Activated CD8-positive, alpha-beta memory T cell treated with anti-CD3 and anti-CD28 coated beads, Interleukin-2, amount 10 ng/mL, durations not matched to agents 7 days and 5 days (primary cell): ENCODE measurements around the gene LUC7L3. TPM values are rescaled to one million over a fixed set of nuclear protein-coding genes. Genes with fewer than 3 reads are reported as not detected.

Source experiments
- ATAC-seq: fragments of 150-1000 bp; cut with Tn5 transposase; one replicate; pipeline ENCODE4 v1.10.0; 2021; ENCODE audit warnings: moderate library complexity
- CTCF ChIA-PET: fragments of 350-600 bp; sonication (Branson Sonifier 250); formaldehyde crosslinking; loops from one replicate; lab custom pipeline; 2021; ENCODE audit warnings: antibody characterized with exemption; lab: Charles Lee
- DNase-seq: peaks from one replicate; pipeline ENCODE4 v3.0.0-alpha.2; 2020
- H3K27ac Mint-ChIP-seq: one replicate; pipeline ENCODE4 v1.8.0; 2021; ENCODE audit warnings: mild to moderate bottlenecking, mixed read lengths
- H3K27me3 Mint-ChIP-seq: one replicate; pipeline ENCODE4 v1.8.0; 2021; ENCODE audit warnings: mixed read lengths
- H3K36me3 Mint-ChIP-seq: one replicate; pipeline ENCODE4 v1.8.0; 2021; ENCODE audit warnings: mild to moderate bottlenecking, mixed read lengths
- H3K4me1 Mint-ChIP-seq: one replicate; pipeline ENCODE4 v1.8.0; 2021; ENCODE audit warnings: mixed read lengths
- H3K4me3 Mint-ChIP-seq: one replicate; pipeline ENCODE4 v1.8.0; 2021; ENCODE audit warnings: mild to moderate bottlenecking, moderate library complexity, mixed read lengths
- H3K9me3 Mint-ChIP-seq: one replicate; pipeline ENCODE4 v1.8.0; 2022; ENCODE audit warnings: low read depth, mixed read lengths
- total RNA-seq, 2 experiments: library from RNA; stranded (reverse); gene quantifications; one replicate each; pipeline ENCODE4 v1.2.3, GENCODE V29; 2021

LUC7L3 gene
- total RNA-seq, 2 experiments from 2014 or later = 147 to 193 TPM

DNA sequence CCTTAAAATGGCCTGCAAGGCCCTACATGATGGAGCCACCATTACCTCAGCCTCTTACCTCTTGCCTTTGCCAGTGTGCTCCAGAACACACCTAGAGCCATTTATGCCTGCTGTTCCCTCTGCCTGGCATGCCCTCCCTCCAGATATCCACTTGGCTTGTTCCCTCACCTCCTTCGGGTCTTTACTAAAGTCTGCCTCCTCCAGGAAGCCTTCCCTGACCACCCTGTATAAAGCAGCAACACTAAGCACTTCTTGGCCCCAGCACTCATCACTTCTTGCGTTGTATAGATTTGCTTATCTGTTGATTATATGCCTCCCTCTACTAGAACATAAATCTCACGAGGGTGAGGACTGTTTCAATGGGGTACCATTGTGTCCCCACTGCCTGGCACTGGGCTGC is 37.0 kb upstream of the LUC7L3 start:
- ATAC-seq (no peak), DNase-seq (no peak)
- Mint-ChIP-seq H3K27me3 (peaks cover 19% of the 10 kb centered on the region), H3K4me3 (no peak overlapping the region), H3K9me3 (no peaks in the 10 kb centered on the region), H3K27ac (no peak overlapping the region), H3K36me3 (no peaks in the 10 kb centered on the region), H3K4me1 (peaks cover 4% of the 10 kb centered on the region)
- CTCF ChIA-PET = interaction anchor here (0.5 kb wide), 1 partner anchor 513 kb away, joined by 3 read pairs; no protein-coding TSS in a partner anchor

DNA sequence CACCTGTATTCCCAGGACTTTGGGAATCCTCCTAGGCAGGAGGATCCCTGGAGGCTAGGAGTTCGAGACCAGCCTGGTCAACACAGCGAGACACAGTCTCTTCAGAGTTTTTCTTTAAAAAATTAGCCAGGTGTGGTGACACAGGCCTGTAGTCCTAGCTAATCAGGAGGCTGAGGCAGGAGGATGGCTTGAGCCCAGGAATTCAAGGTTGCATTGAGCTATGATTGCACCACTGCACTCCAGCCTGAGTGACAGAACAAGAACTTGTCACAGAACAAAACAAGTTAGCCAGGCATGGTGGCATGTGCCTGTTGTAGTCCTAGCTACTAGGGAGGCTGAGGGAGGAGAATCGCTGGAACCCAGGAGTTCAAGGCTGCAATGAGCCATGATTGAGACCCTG is 36.5 kb upstream of the LUC7L3 start:
- H3K4me3 Mint-ChIP-seq = no peak overlapping the region
- H3K27ac Mint-ChIP-seq = no peak overlapping the region
- DNase-seq (no peak), ATAC-seq (no peak)
- H3K9me3 Mint-ChIP-seq = no peaks in the 10 kb centered on the region
- peaks cover 19% of the 10 kb centered on the region for H3K27me3 Mint-ChIP-seq
- H3K36me3 Mint-ChIP-seq = no peaks in the 10 kb centered on the region
- peaks cover 4% of the 10 kb centered on the region for H3K4me1 Mint-ChIP-seq
- CTCF ChIA-PET = no interaction called here

DNA sequence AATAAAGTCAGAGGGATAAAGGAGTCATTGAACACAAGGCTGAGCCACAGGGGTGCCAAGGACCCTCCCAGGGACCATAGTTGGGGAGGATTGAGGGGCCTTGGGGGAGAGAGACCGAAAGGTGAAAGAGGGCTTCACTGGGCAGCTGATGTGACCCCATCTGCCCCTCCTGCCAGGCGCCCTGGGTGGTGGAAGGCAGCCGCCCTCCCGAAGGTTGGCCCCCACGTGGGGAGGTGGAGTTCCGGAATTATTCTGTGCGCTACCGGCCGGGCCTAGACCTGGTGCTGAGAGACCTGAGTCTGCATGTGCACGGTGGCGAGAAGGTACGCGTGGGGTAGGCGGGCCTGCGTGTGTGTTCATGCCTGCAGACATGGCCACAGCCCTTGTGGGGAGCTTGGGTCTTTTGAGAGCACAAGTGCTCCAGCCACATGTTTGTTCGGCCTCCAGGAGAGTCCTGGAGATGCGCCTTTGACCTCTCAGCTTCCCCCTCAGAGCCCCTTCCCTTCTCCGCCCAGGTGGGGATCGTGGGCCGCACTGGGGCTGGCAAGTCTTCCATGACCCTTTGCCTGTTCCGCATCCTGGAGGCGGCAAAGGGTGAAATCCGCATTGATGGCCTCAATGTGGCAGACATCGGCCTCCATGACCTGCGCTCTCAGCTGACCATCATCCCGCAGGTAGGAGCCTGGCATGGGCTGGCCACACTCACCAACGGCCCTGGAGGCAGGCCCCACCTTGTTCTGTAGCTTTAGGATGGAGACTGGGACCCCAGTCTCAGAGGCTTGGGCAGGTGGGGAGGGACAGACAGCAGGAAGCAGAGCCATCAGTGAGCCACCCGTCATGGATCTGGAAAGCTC is 35.7 kb upstream of the LUC7L3 start:
- no peak for ATAC-seq
- CTCF ChIA-PET = interaction anchor here (1.1 kb wide), 1 partner anchor 17 kb away, joined by 3 read pairs; no protein-coding TSS in a partner anchor

DNA sequence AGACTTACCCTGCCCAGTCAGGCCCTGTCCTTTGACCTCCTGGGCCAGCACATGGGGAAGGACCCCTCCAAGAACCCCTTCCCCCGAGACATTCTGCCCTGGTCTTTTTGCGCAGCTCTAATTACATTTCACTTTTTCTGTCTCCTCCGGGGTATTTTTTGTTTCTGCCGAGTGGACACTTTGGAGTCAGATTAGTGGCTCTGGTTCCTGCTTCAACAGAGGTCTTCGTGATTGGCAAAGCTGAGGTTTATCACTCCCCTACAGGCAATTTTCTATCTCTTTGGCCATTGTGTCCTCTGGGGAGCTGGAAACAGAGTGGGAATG is 35.2 kb upstream of the LUC7L3 start:
- Mint-ChIP-seq H3K4me3 (no peak overlapping the region), H3K27ac (no peak overlapping the region), H3K36me3 (no peaks in the 10 kb centered on the region), H3K27me3 (peaks cover 19% of the 10 kb centered on the region), H3K9me3 (no peaks in the 10 kb centered on the region), H3K4me1 (peaks cover 4% of the 10 kb centered on the region)
- no peak for ATAC-seq
- DNase-seq = no peak
- CTCF ChIA-PET = interaction anchor here (1.1 kb wide), 1 partner anchor 16 kb away, joined by 3 read pairs; no protein-coding TSS in a partner anchor

More for the DNA sequence above, 35.7 kb upstream of the LUC7L3 start:
- no peaks in the 10 kb centered on the region for H3K9me3 Mint-ChIP-seq
- H3K4me3 Mint-ChIP-seq = no peak overlapping the region
- peaks cover 4% of the 10 kb centered on the region for H3K4me1 Mint-ChIP-seq
- no peaks in the 10 kb centered on the region for H3K36me3 Mint-ChIP-seq
- H3K27ac Mint-ChIP-seq = no peak overlapping the region
- no peak for DNase-seq
- H3K27me3 Mint-ChIP-seq = peaks cover 19% of the 10 kb centered on the region

DNA sequence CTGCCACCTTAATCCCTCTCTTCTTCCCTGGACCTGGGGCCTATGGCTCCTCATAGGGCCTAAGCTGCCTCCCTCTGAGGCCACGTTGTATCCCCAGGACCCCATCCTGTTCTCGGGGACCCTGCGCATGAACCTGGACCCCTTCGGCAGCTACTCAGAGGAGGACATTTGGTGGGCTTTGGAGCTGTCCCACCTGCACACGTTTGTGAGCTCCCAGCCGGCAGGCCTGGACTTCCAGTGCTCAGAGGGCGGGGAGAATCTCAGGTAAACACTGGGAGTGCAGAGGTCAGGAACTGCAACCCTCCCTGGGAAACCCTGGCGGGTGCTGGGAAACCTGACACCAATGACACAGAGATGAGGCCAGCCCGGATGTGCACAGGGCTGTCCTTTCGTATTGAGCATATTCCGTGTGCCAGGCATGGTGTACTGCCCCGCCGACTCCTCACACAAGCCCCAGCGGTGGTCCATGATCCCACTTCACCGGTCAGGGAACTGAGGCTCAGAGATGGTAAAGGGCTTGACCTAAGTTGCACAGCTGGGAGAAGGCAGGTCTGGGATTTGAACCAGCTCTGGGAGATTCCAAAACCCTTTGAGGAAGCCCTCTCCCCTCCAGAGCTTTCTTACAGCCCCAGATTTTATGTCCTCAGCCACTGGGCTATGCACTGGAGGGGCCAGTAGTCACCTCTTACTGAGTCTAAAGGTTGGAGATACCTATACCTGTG is 34.6 kb upstream of the LUC7L3 start:
- no peak overlapping the region for H3K27ac Mint-ChIP-seq
- H3K36me3 Mint-ChIP-seq = no peaks in the 10 kb centered on the region
- ATAC-seq (no peak), DNase-seq (no peak)
- H3K4me3 Mint-ChIP-seq = no peak overlapping the region
- peaks cover 4% of the 10 kb centered on the region for H3K4me1 Mint-ChIP-seq
- H3K27me3 Mint-ChIP-seq = peaks cover 19% of the 10 kb centered on the region
- CTCF ChIA-PET = interaction anchor here (1.1 to 1.3 kb wide), 2 partner anchors 13 to 16 kb away, joined by 3 to 5 read pairs; no protein-coding TSS in a partner anchor
- H3K9me3 Mint-ChIP-seq = no peaks in the 10 kb centered on the region

DNA sequence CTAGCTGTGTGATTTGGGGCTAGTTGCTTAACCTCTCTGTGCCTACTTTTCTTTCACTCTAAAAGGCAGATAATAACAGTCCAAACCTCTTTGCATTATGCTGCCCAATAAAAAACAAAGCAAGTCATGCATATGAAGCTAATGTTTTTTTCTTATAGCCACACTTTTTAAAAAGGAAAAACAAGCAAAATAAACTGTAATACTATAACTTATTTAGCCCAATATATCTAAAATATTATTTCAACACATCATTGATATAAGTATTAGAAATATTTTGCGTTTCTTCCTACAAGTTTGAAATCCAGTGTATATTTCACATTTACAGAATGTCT is 34.1 kb upstream of the LUC7L3 start:
- no peak overlapping the region for H3K4me3 Mint-ChIP-seq
- no peaks in the 10 kb centered on the region for H3K36me3 Mint-ChIP-seq
- CTCF ChIA-PET = interaction anchor here (1.3 kb wide), 1 partner anchor 12 kb away, joined by 5 read pairs; no protein-coding TSS in a partner anchor
- H3K27ac Mint-ChIP-seq = no peak overlapping the region
- ATAC-seq (no peak), DNase-seq (no peak)
- H3K27me3 Mint-ChIP-seq = peaks cover 18% of the 10 kb centered on the region
- H3K9me3 Mint-ChIP-seq = no peaks in the 10 kb centered on the region
- peaks cover 4% of the 10 kb centered on the region for H3K4me1 Mint-ChIP-seq

DNA sequence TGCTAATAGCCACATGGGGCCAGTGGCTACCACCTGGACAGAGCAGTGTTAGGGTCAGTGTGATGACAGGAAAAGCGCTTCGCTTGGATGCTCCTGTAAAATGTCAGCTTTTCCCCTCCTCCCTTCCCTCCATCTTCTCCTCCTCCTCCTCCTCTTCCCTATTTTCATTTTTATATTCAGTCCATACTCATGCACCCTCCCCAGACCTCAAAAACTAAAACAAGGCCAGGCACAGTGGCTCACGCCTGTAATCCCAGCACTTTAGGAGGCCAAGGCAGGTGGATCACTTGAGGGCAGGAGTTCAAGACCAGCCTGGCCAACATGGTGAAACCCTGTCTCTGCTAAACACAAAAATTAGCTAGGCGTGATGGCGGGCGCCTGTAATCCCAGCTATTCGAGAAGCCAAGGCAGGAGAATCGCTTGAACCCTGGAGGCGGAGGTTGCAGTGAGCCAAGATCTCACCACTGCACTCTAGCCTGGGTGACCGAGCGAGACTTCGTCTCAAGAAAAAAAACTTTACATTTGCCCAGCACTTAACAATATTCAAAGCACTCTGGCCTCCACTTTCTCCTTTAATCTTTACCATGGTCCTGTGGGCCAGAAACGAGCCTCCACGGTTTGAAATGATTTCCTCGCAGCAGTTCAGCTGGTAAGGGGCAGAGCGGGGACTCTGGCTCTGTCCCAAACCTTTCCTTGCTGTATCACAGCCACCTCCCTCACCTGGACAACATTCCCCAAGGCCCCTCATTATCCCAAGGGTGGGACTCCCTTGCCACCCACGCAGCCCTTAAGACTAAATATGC is 33.5 kb upstream of the LUC7L3 start:
- no peak for ATAC-seq
- no peak for DNase-seq
- Mint-ChIP-seq H3K27me3 (peaks cover 14% of the 10 kb centered on the region), H3K9me3 (no peaks in the 10 kb centered on the region), H3K27ac (no peak overlapping the region), H3K36me3 (no peaks in the 10 kb centered on the region), H3K4me1 (peaks cover 4% of the 10 kb centered on the region), H3K4me3 (no peak overlapping the region)
- CTCF ChIA-PET = interaction anchor here (1.1 to 1.3 kb wide), 2 partner anchors 9 to 12 kb away, joined by 3 to 5 read pairs; no protein-coding TSS in a partner anchor

DNA sequence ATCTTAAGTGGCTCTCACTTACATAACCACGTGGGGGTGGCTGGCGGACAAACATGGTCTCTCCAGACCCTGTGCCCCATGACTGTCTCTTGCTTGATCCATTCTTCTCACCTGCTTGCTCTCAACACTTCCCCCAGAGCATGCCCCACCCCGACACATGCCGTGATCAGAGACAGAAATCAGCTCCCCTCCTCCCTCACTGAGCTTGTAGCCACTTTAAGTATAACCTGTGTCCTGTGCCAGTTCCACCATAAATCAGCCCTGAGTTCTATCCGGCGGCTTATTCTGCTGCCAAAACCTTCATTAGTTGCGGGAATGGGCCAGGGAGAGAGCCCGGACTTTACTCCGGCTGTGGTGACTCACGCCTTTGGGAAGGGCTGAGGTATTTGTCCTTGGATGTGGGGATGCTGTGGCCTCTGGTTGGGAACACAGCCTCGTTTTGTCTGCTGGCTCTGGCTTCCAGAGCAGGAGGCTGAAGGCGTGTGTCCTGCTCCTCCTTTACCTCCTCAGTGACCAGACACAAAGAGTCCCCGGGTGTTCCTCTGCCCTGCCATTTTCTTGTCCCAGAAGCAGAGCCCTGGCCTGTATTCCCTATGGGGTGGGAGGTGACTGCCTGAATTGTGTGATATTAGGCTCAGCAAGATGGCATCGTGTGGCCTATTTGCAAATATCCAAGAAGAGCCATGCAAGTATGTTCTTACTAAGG is 32.8 kb upstream of the LUC7L3 start:
- ATAC-seq = no peak
- no peaks in the 10 kb centered on the region for H3K4me1 Mint-ChIP-seq
- H3K36me3 Mint-ChIP-seq = no peaks in the 10 kb centered on the region
- no peak overlapping the region for H3K4me3 Mint-ChIP-seq
- peaks cover 8% of the 10 kb centered on the region for H3K27me3 Mint-ChIP-seq
- DNase-seq = no peak
- H3K27ac Mint-ChIP-seq = no peak overlapping the region
- no peaks in the 10 kb centered on the region for H3K9me3 Mint-ChIP-seq
- CTCF ChIA-PET = interaction anchor here (1.1 kb wide), 1 partner anchor 8 kb away, joined by 3 read pairs; no protein-coding TSS in a partner anchor

DNA sequence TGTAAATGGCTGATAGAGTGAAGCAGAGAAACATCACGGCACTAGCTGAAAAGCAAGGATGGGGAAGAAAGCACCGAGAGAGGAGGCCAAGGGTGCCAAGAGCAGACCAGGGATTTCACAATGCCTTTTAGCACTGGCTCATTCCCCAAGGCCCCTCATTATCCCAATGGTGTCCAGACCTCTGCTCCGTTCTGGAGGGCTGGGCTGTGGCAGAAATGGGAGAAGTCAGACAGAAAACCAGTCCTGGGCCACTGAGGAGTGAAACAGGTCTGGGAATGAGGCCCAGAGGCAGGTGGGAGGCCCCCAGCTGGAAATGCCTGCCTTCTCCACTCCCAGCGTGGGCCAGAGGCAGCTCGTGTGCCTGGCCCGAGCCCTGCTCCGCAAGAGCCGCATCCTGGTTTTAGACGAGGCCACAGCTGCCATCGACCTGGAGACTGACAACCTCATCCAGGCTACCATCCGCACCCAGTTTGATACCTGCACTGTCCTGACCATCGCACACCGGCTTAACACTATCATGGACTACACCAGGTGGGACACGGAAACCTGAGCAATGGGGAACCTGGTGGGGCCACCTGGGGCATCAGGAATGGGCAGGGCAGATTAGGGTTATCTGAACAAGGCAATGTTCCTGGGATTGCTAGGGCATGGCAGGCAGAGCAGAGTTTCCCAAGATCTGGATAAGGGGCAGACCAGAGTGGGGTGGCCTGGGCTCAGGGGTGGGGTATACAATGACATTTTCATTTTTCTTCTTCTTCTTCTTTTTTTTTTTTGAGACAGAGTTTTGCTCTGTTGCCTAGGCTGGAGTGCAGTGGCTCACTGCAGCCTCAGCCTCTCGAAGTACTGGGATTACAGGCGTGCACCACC is 32.0 kb upstream of the LUC7L3 start:
- H3K9me3 Mint-ChIP-seq = no peaks in the 10 kb centered on the region
- no peaks in the 10 kb centered on the region for H3K4me1 Mint-ChIP-seq
- no peaks in the 10 kb centered on the region for H3K36me3 Mint-ChIP-seq
- no peak overlapping the region for H3K4me3 Mint-ChIP-seq
- DNase-seq = no peak
- no peak overlapping the region for H3K27ac Mint-ChIP-seq
- CTCF ChIA-PET = interaction anchor here (0.9 kb wide), 1 partner anchor 57 kb away, joined by 3 read pairs; no protein-coding TSS in a partner anchor
- peaks cover 2% of the 10 kb centered on the region for H3K27me3 Mint-ChIP-seq
- no peak for ATAC-seq

DNA sequence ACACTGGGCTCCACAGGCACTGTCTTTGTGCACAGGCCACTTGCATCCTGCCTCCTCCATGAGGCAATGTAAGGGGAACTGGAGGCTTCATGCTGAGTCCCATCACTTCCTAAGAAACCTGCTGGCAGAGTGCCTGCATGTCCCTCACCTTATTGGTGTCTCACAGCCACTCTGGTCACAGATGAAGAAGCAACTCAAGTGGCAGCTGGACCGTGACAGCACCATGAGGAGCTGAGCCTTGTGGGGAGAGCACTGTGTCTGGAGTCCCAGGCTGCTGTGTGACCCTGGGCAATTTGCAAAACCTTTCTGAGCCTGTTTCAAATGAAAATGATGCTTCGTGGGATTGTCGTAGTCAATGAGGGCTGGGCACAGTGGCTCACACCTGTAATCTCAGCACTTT is 31.2 kb upstream of the LUC7L3 start:
- no peaks in the 10 kb centered on the region for H3K27me3 Mint-ChIP-seq
- no peaks in the 10 kb centered on the region for H3K4me1 Mint-ChIP-seq
- ATAC-seq = no peak
- no peak for DNase-seq
- no peak overlapping the region for H3K27ac Mint-ChIP-seq
- CTCF ChIA-PET = interaction anchor here (0.9 kb wide), 1 partner anchor 58 kb away, joined by 3 read pairs; no protein-coding TSS in a partner anchor
- H3K9me3 Mint-ChIP-seq = no peaks in the 10 kb centered on the region
- peaks cover under 1% of the 10 kb centered on the region for H3K36me3 Mint-ChIP-seq
- H3K4me3 Mint-ChIP-seq = no peak overlapping the region

DNA sequence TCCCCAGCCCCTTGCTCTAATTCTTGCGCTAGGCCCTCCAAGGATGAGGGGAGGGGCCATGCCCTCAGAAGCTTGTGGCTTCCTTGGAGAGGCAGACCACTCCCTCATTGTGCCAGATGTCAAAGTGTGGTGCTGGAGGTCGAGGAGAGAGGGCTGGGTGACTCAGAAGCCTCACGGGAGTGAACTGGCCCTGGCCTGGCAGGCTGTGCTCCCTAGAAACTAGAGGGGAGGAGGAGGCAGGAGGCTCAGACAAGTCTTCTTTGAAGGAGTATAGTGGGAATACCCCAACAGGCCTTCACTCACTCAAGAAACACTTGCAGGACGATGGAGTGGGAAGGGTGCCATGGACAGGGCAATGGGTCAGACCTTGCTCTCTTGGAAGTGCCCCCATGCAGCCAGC is 30.2 kb upstream of the LUC7L3 start:
- peaks cover 4% of the 10 kb centered on the region for H3K36me3 Mint-ChIP-seq
- CTCF ChIA-PET = no interaction called here

More for the DNA sequence above, 30.2 kb upstream of the LUC7L3 start:
- H3K27ac Mint-ChIP-seq = no peak overlapping the region
- H3K4me3 Mint-ChIP-seq = no peak overlapping the region
- no peaks in the 10 kb centered on the region for H3K27me3 Mint-ChIP-seq
- DNase-seq = no peak
- ATAC-seq = no peak
- no peaks in the 10 kb centered on the region for H3K9me3 Mint-ChIP-seq
- H3K4me1 Mint-ChIP-seq = no peaks in the 10 kb centered on the region
